ENCODE results near the gene KIF25.

The KIF25 gene

DNA sequence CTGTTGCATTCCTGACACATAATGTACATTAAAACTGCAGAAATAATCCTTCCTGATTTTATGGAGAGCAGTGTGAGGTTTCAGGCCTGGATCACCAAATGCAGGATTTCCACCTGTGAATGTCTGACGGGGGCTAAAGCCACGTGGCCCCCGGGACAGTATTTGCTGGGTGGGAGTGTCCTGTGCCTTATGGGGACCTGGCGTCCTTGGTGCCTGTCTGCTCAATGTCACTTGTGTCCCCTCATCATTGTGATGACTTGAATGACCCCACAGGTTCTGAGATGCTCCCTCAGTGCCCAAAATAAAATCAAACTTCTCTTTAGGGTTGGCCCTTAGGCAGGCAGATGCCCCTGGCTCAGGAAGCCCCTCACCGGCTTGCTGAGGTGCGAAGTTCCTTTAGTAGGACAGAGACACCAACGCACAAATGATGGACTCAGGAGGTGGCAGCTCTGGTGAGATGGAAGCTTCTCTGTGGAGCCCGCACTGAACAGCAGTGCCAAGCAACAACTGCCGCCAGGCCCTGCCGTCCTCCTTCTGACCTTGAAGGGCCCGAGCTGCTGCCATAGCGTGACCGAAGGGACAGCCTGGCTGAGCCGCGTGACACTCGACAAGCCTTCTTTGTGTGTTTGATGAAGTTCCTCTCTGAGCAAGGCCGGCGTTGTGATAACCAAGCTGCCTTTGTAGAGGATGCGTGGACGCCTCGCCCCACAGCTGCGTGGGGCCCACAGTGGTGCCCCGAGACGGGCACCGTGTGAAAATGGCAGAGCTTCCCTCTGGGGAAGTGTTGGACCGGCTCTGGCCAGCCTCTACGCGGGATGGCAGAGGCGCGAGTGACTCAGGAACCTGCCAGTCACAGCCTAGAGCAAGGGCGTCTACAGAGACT is 50.6 kb downstream of the KIF25 start:
- no peak overlapping the region for H3K4me3 ChIP-seq (ENCODE audit: low read depth, low read length)
- DNase-seq (ENCODE audit: low read depth), result no peak
- TF ChIP-seq, protein P1, sequence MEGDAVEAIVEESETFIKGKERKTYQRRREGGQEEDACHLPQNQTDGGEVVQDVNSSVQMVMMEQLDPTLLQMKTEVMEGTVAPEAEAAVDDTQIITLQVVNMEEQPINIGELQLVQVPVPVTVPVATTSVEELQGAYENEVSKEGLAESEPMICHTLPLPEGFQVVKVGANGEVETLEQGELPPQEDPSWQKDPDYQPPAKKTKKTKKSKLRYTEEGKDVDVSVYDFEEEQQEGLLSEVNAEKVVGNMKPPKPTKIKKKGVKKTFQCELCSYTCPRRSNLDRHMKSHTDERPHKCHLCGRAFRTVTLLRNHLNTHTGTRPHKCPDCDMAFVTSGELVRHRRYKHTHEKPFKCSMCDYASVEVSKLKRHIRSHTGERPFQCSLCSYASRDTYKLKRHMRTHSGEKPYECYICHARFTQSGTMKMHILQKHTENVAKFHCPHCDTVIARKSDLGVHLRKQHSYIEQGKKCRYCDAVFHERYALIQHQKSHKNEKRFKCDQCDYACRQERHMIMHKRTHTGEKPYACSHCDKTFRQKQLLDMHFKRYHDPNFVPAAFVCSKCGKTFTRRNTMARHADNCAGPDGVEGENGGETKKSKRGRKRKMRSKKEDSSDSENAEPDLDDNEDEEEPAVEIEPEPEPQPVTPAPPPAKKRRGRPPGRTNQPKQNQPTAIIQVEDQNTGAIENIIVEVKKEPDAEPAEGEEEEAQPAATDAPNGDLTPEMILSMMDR (IDR thresholded peaks at IDR 0.05; ENCODE audit: insufficient read depth, low read depth, low read length, missing control alignments), result no peak

DNA sequence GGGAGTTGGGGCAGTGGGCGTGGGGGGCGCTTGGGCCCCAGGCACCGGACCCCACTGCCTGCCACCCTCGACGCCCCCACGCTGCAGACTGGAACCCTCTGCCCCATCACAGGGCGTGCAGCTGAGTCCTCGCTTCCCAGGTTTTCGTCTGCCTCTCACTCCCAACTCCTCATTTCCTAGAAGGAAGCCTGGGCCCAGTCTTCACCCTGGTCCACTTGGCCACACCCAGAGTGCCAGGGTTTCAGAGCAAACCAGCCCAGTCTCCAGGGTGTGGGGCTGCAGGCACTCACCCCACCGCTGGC is 51.2 kb downstream of the KIF25 start:
- H3K4me3 ChIP-seq (ENCODE audit: low read depth, low read length), result no peak overlapping the region
- no peak for DNase-seq (ENCODE audit: low read depth)
- TF ChIP-seq, protein P1 (IDR thresholded peaks at IDR 0.05; ENCODE audit: insufficient read depth, low read depth, low read length, missing control alignments), result no peak

DNA sequence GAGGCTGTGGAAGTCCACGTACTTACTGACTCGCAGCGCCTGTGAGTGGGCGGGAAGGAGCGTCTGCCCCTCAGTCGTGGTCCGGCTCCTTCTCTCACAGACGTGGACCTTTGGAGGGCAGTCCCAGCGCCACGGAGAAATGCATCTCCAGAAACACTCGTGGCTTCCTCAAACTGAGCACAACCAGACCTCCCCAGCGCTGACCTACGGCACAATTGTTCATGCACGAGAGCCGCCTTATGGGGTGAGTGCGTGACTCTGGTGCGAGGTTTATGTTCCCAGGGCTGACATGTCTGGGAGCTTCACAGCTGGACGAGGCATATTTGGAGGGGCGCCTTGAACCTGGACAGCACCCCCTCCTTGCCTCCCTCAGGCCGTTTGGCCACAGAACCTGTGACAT is 51.8 kb downstream of the KIF25 start:
- TF ChIP-seq, protein P1 (IDR thresholded peaks at IDR 0.05; ENCODE audit: insufficient read depth, low read depth, low read length, missing control alignments), result no peak
- no peak for DNase-seq (ENCODE audit: low read depth)

DNA sequence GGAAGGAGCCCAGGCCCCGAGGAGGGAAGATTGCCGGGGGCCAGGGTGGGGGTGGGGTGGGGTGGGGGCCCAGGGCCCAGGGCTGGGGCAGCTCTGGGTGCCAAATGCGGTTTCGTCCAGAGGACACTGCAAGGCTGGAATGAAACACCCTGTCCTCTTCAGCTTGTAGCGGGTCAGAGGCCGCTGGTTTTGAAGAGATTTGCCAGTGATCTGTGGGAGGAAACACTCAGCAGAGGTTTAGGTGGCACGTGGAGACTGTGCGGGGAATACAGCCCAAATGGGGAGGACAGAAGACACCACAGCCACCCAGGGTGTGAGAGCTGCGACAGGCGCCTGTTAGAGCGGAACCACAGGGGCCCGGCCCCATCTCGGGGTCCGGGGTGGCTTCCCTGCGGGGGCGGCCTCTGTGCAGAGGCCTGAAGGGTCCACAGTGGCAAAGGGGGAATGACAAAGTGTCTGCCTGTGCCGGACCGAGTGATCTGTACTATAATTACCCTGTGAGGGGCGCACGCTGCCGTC is 52.3 kb downstream of the KIF25 start:
- TF ChIP-seq, protein P1 (IDR thresholded peaks at IDR 0.05; ENCODE audit: insufficient read depth, low read depth, low read length, missing control alignments), result no peak
- no peak for DNase-seq (ENCODE audit: low read depth)
- H3K4me3 ChIP-seq (ENCODE audit: low read depth, low read length), result no peak overlapping the region

More for the DNA sequence above, 51.8 kb downstream of the KIF25 start:
- H3K4me3 ChIP-seq (ENCODE audit: low read depth, low read length), result no peak overlapping the region

DNA sequence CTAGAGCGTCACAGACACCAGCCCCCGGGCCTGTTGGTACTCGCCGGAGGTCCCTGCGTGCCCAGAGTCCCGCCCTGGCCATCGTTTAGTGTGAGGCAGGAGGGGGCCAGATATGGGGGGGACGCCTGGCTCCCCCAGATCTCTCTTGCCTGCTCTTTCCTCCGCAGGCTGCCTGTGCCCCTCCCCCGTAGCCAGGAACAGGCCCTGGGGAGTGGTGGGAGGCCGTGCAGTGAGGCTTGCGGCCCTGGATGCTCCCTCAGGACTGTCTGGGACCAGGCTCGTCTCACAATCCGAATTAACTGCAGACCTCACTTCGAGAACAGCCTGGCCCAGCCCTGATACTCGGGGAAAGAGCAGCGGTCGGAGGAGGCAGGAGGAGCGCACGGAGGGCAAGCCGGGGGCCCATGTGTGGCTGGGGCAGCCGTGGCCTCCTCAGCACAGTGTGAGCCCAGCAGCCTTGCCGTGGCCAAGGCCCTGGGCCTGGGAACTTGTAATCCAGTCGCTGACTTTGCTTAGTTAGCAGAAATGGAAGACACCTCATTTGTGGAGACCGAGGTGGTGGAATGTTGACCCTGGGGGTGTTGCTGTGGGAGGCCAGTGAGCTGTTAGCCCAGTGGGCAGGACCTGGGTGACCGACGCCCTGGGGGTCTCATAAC is 52.9 kb downstream of the KIF25 start:
- no peak for DNase-seq (ENCODE audit: low read depth)
- TF ChIP-seq, protein P1 (IDR thresholded peaks at IDR 0.05; ENCODE audit: insufficient read depth, low read depth, low read length, missing control alignments), result no peak
- H3K4me3 ChIP-seq (ENCODE audit: low read depth, low read length), result no peak overlapping the region

DNA sequence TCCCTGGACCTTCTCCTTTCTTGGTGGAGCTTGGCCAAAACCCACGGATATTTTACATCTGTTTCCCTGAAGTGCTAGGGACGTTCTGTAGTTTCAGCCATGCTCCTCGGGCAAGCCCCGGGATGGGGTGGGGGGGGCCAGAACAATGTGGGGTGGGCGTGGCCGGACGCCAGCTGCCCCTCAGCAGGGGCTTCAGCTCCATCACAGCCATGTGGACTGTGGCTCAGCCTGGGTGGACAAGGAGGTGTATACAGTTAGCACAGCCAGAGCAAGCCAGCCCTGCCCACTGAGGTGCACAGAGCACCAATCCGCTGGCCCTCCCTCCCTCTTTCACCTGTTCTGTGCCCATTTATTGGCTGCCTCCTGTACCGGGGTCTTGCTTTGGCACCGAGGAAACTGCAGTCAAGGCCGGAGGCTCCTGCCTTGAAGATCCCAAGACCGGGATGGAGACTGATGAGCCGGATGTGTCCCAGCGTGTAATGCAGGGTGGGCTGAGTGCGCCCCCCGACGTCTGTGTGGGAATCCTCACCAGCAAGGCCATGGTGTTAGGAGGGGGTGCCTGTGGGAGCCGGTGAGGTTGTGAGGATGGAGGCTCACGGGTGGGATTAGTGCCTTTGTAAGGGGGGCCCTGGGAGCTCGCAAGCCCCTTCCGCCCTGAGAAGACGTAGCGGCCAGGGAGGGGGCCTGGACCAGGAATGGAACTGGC is 53.6 kb downstream of the KIF25 start:
- DNase-seq (ENCODE audit: low read depth), result no peak
- no peak overlapping the region for H3K4me3 ChIP-seq (ENCODE audit: low read depth, low read length)
- TF ChIP-seq, protein P1 (IDR thresholded peaks at IDR 0.05; ENCODE audit: insufficient read depth, low read depth, low read length, missing control alignments), result no peak

Data from GM12865 (cell line).